ENCODE results near the gene PTEN. TPM values are rescaled to one million over a fixed set of nuclear protein-coding genes. Genes with fewer than 3 reads are reported as not detected.

The PTEN gene
- total and polyA plus RNA-seq, 9 of the 15 experiments (the other 6 are each of a cell fraction or from before 2014, with no cell fraction given) = 8.4 to 56.9 (median 22.2) TPM

DNA sequence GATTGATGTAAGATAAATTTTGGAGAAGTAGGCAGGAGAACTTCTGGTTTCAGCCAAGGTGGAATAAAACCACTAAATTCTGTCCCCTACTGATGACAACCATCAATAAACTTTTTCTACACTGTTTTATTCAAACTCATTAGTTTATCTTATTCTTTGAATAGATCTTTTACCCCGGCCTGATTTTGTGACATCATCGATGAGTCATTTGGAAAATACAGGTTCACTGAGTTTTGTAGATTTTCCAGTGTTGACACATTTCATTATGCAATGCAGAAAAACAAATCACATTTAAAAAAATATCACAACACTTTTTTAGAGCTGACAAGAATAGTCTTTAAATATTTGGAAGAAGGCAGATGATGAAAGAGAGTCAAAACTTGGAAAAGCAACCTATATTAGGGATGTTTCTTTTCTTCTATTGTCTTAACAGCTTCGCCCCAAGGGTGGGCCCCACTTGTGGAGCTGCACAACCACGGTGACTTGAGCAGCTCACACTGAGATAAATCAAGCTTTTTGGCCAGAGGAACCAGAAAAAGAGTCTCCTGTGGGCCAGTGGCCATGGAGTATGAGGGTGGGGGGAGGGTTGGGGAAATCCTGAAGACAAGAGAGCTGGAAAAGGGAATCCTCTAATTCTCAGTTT is 112.8 kb downstream of the PTEN start (continued):
- TF ChIP-seq, protein P1, sequence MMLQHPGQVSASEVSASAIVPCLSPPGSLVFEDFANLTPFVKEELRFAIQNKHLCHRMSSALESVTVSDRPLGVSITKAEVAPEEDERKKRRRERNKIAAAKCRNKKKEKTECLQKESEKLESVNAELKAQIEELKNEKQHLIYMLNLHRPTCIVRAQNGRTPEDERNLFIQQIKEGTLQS (IDR thresholded peaks at IDR 0.05) = peak; percentile 76
- TF ChIP-seq, protein P1 (CRISPR knock-in tag; conservative IDR thresholded peaks at IDR 0.05) = no peak

DNA sequence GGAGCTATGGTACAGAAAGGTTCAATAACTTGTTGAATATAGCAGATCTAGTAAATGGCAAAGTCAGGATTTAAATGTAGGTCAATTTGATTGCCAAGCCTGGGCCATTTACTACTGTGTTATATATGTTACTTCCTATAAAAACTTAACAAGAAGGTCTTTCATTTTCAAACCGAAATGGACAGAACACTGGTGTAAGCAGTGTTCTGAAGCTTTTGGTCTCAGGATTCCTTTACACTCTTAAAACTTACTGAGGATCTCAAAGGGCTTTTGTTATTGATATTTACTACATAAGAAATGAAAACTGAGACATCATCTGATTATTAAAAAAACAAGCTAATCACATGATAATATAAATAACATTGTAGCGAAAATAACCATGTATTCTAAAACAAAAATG is 114.7 kb downstream of the PTEN start:
- H3K36me3 ChIP-seq (ENCODE audit: control insufficient read depth, insufficient read depth, low read length) = no peaks in the 10 kb centered on the region
- no peak overlapping the region for H3K27ac ChIP-seq (ENCODE audit: extremely low read depth, low read depth, low read length)
- 44% methylated on average over 2 of the region's 2 CpGs for WGBS (ENCODE audit: insufficient coverage, low coverage, missing lambda C conversion rate)
- no TSS peak for BruUV-seq (replicated peaks)
- ATAC-seq (no peak), FAIRE-seq (no peak), DNase-seq (ENCODE audit: extremely low read depth in 1 of 4, low spot score in 3 of 4) (no peak)
- ChIA-PET CTCF (ENCODE audit: low intra/inter-chr PET ratio) (no interaction called here), POLR2A (no interaction called here)
- H3K9ac ChIP-seq (ENCODE audit: insufficient read depth in 1 of 2, low read depth in 2 of 2, low read length in 2 of 2) = no peak overlapping the region
- intact Hi-C loops (cut with micrococcal nuclease) (no loop called here), in situ Hi-C loops (cut with MboI) (no loop called here)
- H3K9me1 ChIP-seq (ENCODE audit: control insufficient read depth, insufficient read depth, low read length) = no peaks in the 10 kb centered on the region
- no peaks in the 10 kb centered on the region for H4K20me1 ChIP-seq (replicated peaks; ENCODE audit: control insufficient read depth, insufficient read depth, low read length)
- no peaks in the 10 kb centered on the region for H3K27me3 ChIP-seq (ENCODE audit: control insufficient read depth in 2 of 2, insufficient read depth in 2 of 2, low read length in 2 of 2)
- H3K9me3 ChIP-seq (replicated peaks; ENCODE audit: control insufficient read depth, insufficient read depth, low read depth, low read length) = no peaks in the 10 kb centered on the region
- no peak overlapping the region for H3K4me2 ChIP-seq (ENCODE audit: insufficient read depth, low read length)
- H2AFZ ChIP-seq (ENCODE audit: low read depth, low read length) = no peak overlapping the region
- no peaks in the 10 kb centered on the region for H3K79me2 ChIP-seq (ENCODE audit: control insufficient read depth, insufficient read depth, low read length)
- no peaks in the 10 kb centered on the region for H3K4me1 ChIP-seq (replicated peaks in 1 of 2; ENCODE audit: control insufficient read depth in 2 of 2, insufficient read depth in 2 of 2, low read length in 2 of 2)
- H3K4me3 ChIP-seq = no peak overlapping the region
- TF ChIP-seq ZKSCAN1 (IDR thresholded peaks at IDR 0.05; ENCODE audit: low read depth, low read length) = no peak
- TF ChIP-seq, protein P2, sequence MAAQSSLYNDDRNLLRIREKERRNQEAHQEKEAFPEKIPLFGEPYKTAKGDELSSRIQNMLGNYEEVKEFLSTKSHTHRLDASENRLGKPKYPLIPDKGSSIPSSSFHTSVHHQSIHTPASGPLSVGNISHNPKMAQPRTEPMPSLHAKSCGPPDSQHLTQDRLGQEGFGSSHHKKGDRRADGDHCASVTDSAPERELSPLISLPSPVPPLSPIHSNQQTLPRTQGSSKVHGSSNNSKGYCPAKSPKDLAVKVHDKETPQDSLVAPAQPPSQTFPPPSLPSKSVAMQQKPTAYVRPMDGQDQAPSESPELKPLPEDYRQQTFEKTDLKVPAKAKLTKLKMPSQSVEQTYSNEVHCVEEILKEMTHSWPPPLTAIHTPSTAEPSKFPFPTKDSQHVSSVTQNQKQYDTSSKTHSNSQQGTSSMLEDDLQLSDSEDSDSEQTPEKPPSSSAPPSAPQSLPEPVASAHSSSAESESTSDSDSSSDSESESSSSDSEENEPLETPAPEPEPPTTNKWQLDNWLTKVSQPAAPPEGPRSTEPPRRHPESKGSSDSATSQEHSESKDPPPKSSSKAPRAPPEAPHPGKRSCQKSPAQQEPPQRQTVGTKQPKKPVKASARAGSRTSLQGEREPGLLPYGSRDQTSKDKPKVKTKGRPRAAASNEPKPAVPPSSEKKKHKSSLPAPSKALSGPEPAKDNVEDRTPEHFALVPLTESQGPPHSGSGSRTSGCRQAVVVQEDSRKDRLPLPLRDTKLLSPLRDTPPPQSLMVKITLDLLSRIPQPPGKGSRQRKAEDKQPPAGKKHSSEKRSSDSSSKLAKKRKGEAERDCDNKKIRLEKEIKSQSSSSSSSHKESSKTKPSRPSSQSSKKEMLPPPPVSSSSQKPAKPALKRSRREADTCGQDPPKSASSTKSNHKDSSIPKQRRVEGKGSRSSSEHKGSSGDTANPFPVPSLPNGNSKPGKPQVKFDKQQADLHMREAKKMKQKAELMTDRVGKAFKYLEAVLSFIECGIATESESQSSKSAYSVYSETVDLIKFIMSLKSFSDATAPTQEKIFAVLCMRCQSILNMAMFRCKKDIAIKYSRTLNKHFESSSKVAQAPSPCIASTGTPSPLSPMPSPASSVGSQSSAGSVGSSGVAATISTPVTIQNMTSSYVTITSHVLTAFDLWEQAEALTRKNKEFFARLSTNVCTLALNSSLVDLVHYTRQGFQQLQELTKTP (IDR thresholded peaks at IDR 0.05; ENCODE audit: low read depth in 1 of 2, partially characterized antibody in 2 of 2) = no peak
- TF ChIP-seq ZNF134 (CRISPR knock-in tag; conservative IDR thresholded peaks at IDR 0.05) = no peak
- TF ChIP-seq, protein P3, sequence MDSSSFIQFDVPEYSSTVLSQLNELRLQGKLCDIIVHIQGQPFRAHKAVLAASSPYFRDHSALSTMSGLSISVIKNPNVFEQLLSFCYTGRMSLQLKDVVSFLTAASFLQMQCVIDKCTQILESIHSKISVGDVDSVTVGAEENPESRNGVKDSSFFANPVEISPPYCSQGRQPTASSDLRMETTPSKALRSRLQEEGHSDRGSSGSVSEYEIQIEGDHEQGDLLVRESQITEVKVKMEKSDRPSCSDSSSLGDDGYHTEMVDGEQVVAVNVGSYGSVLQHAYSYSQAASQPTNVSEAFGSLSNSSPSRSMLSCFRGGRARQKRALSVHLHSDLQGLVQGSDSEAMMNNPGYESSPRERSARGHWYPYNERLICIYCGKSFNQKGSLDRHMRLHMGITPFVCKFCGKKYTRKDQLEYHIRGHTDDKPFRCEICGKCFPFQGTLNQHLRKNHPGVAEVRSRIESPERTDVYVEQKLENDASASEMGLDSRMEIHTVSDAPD (CRISPR knock-in tag; IDR thresholded peaks at IDR 0.05) = no peak

Data from K562 (cell line).